ENCODE results near the gene BAZ1B.
"Not testable (repeated sequence)": the region's sequence is repeated elsewhere in the genome, so short reads cannot be mapped to it uniquely, and the experiment has no call there.

Gene BAZ1B

DNA sequence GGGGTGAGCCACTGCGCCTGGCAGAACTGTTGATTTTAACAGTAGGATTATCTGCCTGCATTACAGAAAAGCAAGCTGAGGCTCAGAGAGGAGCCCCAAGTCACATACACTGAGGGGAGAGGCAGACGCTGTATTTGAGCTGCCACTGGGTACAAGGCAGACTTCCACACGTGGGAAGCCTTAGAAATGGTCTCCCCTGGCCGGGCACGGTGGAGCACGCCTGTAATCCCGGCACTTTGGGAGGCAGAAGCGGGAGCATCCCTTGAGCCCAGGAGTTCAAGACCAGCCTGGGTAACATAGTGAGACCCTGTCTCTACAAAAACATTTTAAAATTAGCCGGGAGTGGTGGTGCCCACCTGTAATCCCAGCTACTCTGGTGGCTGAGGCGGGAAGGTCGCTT, 89.4 kb downstream of the BAZ1B start:
- Mint-ChIP-seq H3K27ac (no peak overlapping the region), H3K27me3 (peaks cover 13% of the 10 kb centered on the region), H3K4me1 (peaks cover 8% of the 10 kb centered on the region), H3K4me3 (no peak overlapping the region), H3K9me3 (no peaks in the 10 kb centered on the region)
- DNase-seq (no peak), ATAC-seq (no peak)

DNA sequence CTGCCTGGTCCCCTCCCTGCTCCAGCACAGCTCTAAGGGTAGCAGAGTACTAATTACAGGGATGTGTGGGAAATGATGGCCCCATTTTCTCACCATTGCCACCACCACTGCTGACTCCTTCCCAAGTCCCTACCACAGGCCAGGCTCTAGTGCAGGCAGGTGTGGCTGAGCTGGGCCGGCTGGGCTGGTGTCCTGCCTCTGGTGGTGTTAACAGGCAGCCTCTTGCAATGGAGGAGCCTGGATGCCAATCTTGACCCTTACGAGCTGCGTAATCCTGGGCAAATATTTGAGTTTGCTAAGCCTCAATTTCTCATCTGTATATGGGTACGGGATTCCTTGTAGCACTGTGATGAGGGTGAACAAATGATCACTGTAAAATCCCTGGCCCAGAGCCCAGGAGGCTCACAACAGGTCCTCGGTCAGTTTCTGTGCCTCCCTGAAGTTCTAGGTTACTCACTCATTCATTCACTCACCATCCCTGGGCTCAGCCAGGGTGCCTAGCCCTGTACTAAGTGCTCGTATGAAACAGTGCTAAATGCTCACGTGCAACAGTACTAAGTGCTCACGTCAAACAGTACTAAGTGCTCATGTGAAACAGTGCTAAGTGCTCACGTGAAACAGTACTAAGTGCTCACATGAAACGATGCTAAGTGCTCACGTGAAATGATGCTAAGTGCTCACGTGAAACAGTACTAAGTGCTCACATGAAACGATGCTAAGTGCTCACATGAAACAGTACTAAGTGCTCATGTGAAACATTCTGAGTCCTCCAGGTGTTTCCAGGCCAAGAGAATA, 90.9 kb downstream of the BAZ1B start:
- ATAC-seq (no peak), DNase-seq (no peak)
- H3K9me3 Mint-ChIP-seq: no peaks in the 10 kb centered on the region
- H3K4me3 Mint-ChIP-seq: no peak overlapping the region
- H3K27me3 Mint-ChIP-seq: peaks cover 13% of the 10 kb centered on the region
- H3K4me1 Mint-ChIP-seq: peaks cover 8% of the 10 kb centered on the region
- H3K27ac Mint-ChIP-seq: no peak overlapping the region

DNA sequence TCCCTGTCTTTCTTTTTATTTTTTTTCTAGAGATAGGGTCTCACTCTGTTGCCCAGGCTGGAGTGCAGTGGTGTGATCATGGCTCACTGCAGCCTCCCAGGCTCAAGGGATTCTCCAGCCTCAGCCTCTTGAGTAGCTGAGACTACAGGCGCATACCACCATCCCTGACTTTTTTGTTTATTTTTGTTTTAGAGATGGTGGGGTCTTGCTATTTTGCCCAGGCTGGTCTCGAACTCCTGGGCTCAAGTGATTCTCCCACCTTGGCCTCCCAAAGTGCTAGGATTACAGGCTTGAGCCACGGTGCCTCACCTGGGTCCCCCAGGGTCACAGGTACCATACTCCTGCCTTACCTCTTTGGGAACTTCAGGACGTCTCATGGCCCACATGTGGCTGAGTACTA, 91.6 kb downstream of the BAZ1B start:
- ATAC-seq, H3K27ac Mint-ChIP-seq, H3K4me3 Mint-ChIP-seq, DNase-seq, H3K9me3 Mint-ChIP-seq, H3K4me1 Mint-ChIP-seq: not testable (repeated sequence)
- H3K27me3 Mint-ChIP-seq: peaks cover 13% of the 10 kb centered on the region

DNA sequence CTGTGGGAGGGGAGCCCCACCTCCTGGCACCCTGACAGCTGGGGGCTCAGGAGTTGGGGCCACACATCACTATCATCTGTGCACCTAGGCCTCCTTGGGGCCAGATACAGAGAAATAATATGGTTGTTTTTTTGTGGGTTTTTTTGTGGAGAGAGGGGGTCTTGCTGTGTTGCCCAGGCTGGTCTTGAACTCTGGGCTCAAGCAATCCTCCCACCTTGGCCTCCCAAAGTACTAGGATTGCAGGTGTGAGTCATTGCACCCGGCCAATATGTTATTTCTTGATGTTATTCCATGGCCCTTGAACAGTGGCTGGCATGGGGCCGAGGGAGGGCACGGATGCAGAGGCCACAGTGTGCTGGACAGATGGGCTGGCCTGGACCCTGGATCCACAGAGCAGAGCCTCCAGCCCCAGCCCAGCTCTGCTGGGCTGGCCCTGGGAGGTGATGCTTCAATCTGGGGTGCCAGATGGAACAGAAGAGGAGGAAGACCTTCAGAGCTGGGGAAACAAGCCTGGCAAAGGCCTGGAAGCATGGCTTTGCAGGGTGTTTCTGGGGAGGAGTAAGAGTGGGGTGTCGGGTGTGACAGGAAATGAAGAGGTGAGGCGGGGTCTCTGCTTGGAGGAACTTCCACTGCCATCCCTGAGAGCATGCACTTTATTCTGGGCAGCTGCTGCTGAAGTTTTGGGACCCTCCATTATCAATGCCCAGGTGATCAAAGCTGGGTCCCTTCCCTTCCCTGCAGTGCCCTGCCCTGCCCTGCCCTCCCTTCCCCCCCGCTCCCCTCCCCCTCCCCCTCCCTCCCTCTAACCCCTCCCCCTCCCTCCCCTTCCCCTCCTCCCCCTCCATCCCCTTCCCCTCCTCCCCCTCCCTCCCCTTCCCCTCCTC, 92.2 kb downstream of the BAZ1B start:
- Mint-ChIP-seq H3K4me3 (no peak overlapping the region), H3K9me3 (no peaks in the 10 kb centered on the region), H3K27me3 (peaks cover 7% of the 10 kb centered on the region), H3K27ac (no peak overlapping the region), H3K4me1 (peaks cover 7% of the 10 kb centered on the region)
- no peak for ATAC-seq
- no peak for DNase-seq

DNA sequence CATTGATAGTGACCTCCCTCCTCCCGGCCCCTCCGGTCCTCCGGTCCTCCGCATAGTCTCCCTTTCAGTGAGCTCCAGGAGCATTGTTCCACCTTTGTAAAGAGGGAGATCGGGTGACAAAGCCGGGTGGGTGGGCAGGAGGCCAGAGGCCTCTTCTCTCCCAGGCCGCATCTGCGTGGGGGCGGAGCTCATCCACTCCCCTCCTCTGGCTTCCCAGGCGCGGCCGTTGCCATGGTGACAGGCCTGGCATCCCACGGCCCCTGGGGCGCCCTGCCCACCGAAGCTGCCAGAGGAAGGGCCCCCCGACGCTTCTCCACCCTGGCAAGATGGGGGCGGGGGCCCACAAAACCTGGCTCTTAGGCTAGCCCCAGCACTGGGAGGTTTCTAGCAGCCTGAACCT, 92.9 kb downstream of the BAZ1B start:
- H3K4me1 Mint-ChIP-seq: peaks cover 4% of the 10 kb centered on the region
- H3K9me3 Mint-ChIP-seq: no peaks in the 10 kb centered on the region
- no peak overlapping the region for H3K4me3 Mint-ChIP-seq
- no peak overlapping the region for H3K27ac Mint-ChIP-seq
- ATAC-seq (no peak), DNase-seq (no peak)
- H3K27me3 Mint-ChIP-seq: peaks cover under 1% of the 10 kb centered on the region

DNA sequence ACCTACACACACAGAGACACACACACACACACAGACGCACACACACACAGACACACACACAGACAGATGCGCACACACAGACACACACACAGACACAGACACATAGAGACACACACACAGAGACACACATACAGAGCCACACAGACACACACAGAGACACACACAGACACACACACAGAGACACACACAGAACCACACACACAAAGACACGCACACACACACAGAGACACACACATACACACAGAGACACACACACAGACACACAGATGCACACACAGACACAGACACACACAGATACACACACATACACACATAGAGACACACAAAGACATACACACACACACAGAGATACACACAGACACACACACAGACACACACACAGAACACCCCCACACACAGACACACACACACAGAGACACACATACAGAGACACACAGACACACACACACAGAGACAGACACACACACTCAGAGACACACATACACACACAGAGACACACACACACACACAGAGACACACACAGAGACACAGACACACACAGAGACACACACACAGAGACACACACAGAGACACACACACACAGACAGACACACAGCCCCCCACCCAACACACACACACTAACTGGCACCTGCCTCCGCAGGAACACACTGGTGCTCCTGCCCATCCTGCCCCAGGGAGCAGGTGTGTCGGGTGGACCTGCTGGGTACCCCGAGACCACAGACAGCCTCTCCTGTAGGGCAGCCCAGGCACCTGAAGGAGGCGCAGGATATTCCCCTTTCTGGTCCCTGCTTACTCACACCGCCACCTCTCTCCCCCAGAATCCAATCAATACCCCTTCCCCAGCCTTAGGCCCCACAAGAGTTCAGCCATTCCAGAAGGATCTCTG, 93.9 kb downstream of the BAZ1B start:
- H3K27me3 Mint-ChIP-seq: peaks cover 4% of the 10 kb centered on the region
- ATAC-seq (no peak), DNase-seq (no peak)
- peaks cover 4% of the 10 kb centered on the region for H3K4me1 Mint-ChIP-seq
- H3K4me3 Mint-ChIP-seq: no peak overlapping the region
- no peaks in the 10 kb centered on the region for H3K9me3 Mint-ChIP-seq
- H3K27ac Mint-ChIP-seq: no peak overlapping the region

DNA sequence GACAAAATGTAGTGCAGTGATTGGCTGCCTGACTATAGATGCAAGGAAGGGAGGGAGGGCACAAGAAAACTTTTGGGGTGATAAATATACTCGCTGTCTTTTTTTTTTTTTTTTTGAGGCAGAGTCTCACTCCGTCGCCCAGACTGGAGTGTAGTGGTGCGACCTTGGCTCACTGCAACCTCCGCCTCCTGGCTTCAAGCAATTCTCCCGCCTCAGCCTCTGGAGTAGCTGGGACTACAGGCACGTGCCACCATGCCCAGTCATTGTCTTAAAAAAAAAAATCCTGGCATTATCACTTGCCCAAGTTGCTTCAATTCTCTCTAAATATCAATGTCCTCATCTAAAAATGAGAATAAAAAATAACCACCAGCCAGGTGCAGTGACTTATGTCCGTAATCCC, 96.1 kb downstream of the BAZ1B start:
- Mint-ChIP-seq H3K4me1 (peaks cover 4% of the 10 kb centered on the region), H3K9me3 (no peaks in the 10 kb centered on the region), H3K27ac (no peak overlapping the region), H3K4me3 (no peak overlapping the region), H3K27me3 (peaks cover 6% of the 10 kb centered on the region)
- ATAC-seq (no peak), DNase-seq (no peak)

DNA sequence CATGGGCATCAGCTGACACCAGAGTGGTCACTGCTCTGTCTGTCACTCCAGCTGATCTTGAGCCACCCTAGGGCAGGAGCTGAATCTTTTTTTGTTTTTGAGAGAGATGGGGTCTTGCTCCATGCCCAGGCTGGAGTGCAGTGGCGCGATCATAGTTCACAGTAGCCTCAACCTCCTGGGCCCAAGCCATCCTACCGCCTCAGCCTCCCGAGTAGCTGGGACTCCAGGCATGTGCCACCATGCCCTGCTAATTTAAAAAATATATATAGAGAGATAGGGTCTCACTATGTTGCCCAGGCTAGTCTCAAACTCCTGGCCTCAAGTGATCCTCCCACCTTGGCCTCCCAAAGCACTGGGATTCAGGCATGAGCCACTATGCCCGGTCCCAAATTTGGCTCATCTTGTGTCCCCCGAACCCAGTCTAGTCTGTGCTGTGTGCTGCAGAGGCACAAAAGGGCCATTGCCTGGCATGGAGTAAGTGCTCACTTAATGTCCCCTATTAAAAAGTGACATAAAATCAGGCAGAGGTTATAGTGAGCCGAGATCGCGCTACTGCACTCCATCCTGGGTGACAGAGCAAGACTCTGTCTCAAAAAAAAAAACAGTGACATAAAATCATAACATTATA, 96.6 kb downstream of the BAZ1B start:
- ATAC-seq: no peak
- H3K4me1 Mint-ChIP-seq: peaks cover 4% of the 10 kb centered on the region
- no peak for DNase-seq
- no peaks in the 10 kb centered on the region for H3K9me3 Mint-ChIP-seq
- H3K27ac Mint-ChIP-seq: no peak overlapping the region
- peaks cover 6% of the 10 kb centered on the region for H3K27me3 Mint-ChIP-seq
- H3K4me3 Mint-ChIP-seq: no peak overlapping the region

DNA sequence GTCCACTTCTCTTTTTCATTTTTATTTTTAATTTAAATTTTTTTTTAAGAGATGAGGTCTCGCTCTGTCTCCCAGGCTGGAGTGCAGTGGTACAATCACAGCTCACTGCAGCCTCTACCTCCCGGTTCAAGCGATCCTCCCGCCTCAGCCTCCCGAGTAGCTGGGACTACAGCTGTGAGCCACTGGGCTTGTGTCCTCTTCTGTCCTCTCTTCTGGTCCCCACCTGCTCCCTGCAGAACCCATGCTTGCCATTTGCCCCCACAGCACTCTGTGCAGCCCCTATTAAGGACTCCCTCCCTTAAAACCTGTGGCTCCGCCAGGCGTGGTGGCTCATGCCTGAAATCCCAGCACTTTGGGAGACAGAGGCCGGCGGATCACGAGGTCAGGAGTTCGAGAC, 97.6 kb downstream of the BAZ1B start:
- H3K4me1 Mint-ChIP-seq: peaks cover 7% of the 10 kb centered on the region
- no peak overlapping the region for H3K4me3 Mint-ChIP-seq
- DNase-seq (no peak), ATAC-seq (no peak)
- peaks cover 6% of the 10 kb centered on the region for H3K27me3 Mint-ChIP-seq
- no peaks in the 10 kb centered on the region for H3K9me3 Mint-ChIP-seq
- no peak overlapping the region for H3K27ac Mint-ChIP-seq

DNA sequence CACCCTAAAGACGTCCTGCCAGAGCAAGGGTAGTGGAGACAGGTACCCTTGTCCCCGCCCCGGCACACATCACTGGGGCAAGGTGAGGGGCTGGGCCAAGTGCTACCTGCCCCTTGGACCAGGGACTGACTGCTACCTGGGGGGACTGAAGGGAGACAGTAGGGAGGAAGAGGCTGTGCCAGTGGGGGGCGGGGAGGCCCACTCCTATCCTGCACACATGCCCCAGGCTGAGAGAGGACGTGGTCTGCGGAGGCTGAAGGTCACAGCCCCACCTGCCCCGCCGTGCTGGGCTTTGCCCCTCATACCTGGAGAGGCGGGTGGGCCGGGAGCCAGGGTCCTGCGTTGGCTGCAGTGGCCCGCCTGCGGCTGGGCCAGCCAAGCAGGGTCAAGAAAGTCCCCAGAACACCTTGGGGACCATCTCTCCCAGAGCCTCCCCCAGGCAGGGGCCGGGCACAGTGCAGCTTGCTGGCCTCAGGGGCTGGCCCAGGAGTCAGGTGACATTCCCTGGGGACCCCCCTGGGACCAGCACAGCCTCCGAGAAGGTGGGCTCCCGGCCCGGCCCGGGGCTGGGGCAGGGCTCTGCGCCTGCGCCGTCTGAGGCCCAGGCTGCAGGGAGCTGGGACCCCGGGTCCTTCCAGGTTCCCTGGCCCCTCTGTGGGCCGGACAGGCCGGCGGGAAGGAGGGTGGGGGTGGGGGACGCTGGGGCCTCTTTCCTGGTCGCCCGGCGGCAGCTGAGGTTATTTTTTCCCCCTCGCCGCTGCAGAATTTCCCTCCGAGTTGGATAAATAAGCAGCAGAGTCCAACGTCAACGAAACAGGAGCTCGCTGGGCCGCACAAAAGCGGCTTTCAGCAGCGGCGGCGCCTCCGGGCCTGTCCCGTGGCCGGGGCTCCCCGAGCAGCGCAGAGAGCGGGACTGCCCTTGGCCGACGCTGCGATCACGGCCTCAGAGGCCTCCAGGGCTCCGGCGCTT, 98.3 kb downstream of the BAZ1B start:
- H3K9me3 Mint-ChIP-seq: no peaks in the 10 kb centered on the region
- DNase-seq (no peak), ATAC-seq (peak; percentile 38)
- peaks cover 6% of the 10 kb centered on the region for H3K27me3 Mint-ChIP-seq
- no peak overlapping the region for H3K4me3 Mint-ChIP-seq
- peak overlapping the region in 1 of 2 donors; percentile 61 for H3K27ac Mint-ChIP-seq
- H3K4me1 Mint-ChIP-seq: peaks cover 7% of the 10 kb centered on the region

DNA sequence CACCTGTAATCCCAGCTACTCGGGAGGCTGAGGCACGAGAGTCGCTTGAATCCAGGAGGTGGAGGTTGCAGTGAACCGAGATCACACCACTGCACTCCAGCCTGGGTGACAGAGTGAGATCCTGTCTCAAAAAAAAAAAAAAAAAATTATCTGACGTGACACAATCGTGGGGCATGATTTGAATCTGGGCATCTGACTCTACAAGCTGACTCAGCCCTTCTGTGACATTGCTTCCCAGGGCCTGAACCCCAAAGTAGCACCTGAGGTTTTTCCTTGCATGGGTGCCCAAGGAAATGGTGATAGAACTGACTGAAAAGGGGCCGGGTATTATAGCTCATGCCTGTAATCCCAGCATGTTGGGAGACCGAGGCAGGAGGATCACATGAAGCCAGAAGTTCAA, 101.5 kb downstream of the BAZ1B start:
- ATAC-seq, DNase-seq, H3K9me3 Mint-ChIP-seq, H3K4me1 Mint-ChIP-seq, H3K4me3 Mint-ChIP-seq, H3K27me3 Mint-ChIP-seq, H3K27ac Mint-ChIP-seq: not testable (repeated sequence)

DNA sequence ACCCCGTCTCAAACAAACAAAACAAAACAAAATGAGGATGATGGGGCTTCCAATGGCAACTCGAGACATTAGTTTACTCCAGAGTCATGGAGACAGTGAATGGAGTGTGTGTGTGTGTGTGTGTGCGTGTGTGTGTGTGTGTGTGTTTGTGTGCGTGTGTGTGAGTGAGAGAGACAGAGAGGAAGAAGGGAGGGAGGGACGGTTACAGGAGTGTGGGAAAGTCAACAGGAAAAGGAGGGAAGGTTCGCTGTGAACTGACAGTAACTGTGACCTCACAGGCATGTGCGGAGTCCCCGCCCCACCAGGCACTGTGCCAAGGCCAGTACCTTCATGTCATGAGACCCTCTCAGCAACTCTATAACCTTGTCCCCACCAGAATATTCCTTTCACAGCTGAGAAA, 102.1 kb downstream of the BAZ1B start:
- H3K9me3 Mint-ChIP-seq, H3K27ac Mint-ChIP-seq, H3K27me3 Mint-ChIP-seq, H3K4me3 Mint-ChIP-seq, DNase-seq, H3K4me1 Mint-ChIP-seq, ATAC-seq: not testable (repeated sequence)

DNA sequence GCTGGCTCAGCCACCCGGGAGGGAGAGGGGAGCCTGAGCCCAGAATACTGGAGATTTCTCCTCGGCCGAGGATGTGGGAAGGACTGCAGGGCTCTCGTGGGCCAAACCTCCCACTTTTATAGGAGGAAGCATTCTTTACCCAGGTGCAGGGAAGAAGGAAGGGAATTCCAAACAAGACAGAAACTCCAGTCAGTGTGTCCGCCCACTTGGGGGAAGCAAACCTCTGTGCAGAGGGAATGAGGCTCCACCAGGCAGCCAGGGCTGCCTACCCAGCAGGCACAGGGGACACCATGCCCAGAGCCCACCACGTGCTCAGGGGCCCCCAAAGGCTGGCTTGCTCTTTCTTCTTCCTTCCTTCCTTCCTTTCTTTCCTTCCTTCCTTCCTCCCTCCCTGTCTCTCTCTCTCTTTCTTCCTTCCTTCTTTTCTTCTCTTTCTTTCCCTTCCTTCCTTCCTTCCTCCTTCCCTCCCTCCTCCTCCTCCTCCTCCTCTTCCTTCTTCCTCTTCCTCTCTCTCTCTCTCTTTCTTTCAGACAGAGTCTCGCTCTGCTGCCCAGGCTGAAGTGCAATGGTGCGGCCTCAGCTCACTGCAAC, 103.9 kb downstream of the BAZ1B start:
- peak overlapping the region in 1 of 2 donors; percentile 78 for H3K27ac Mint-ChIP-seq
- no peak overlapping the region for H3K4me3 Mint-ChIP-seq
- H3K9me3 Mint-ChIP-seq: no peaks in the 10 kb centered on the region
- ATAC-seq (no peak), DNase-seq (no peak)
- H3K27me3 Mint-ChIP-seq: peaks cover 2% of the 10 kb centered on the region
- H3K4me1 Mint-ChIP-seq: peaks cover 7% of the 10 kb centered on the region

DNA sequence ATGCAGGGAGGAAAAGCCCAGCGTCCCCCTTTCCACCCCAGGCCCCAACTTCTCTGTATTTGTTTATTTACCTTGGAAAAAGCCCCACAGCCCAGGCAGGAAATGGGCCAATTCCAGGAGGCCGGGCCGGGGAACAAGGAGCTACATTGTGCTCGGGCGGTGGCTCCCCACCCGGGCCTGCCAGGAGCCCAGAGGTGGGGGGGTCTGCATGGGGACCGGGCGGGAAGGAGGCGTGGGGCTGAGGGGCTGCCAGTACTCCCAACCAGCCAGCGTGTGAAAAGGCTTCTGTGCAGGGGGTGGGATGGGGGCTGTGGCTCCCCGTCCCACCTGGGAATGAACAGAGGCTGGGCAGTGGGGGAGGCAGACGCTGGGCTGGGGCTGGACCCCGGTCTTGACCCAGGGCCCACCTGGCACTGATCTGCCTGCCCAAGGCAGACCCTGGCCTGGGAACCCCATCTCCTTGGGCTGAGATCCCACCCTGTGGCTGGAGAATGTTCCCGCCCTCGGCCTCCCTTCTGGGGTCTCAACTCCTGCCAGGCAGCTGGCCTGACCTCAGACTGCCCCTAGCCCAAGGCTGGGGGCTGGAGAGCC, 111.5 kb downstream of the BAZ1B start:
- not testable (repeated sequence) for ATAC-seq, H3K27ac Mint-ChIP-seq, H3K27me3 Mint-ChIP-seq, H3K9me3 Mint-ChIP-seq, H3K4me1 Mint-ChIP-seq, H3K4me3 Mint-ChIP-seq, DNase-seq
